ENCODE results near the gene MECP2. TPM values are rescaled to one million over a fixed set of nuclear protein-coding genes. Genes with fewer than 3 reads are reported as not detected.

MECP2 gene
- total RNA-seq, 1 donor from 2014 or later = 26.7 TPM

DNA sequence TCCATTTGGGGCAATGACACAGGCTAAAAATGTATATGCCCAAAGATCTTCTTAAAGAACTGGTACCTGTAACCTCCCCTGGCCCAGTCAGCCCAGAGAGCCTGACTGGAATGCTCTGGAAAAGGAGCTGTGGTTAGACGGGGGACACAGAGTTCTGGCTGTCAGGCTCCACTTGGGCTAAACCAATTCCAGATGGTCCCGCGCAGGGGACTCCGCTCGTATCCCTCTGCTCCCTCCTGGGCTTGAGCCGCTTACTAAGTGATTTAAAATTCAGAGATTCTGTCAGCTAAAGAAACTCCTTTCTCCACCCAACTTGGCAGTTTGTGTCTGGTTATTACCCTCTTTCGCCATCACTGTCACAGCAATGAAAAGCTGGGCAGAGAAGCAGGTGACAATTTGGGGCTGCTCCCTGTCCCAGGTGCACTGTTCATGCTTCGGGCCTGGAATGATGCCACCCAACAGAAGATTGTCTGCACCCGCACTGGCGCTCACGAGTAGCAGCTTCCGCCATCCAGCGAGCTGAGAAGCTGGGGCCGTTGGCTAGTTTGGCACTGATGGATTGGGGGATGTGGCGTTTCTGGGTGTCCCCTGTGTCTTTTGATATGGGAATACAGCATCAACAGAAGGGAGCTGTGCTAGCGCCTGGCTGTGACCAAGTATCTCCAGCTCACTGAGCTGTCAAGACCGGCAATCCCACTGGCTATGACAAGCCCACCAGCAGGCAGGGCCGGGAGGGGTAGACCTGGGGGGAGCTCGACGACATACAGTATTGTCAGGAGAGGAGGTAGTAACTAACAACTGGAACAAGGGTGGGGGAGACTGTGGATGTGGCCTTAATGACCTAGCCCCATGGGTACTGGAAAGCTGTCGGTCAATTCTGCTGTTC lies 71.1 kb downstream of the MECP2 start:
- no peak overlapping the region for H3K27ac Mint-ChIP-seq
- H3K4me3 Mint-ChIP-seq = no peak overlapping the region
- Histone ChIP-seq H3K9me3 (ENCODE audit: low read depth) (no peaks in the 10 kb centered on the region), H3K36me3 (no peaks in the 10 kb centered on the region), H3K4me3 (no peak overlapping the region), H3K9ac (no peak overlapping the region), H3K79me2 (ENCODE audit: low read depth) (no peaks in the 10 kb centered on the region), H2AFZ (replicated peaks) (no peak overlapping the region), H4K20me1 (ENCODE audit: low read depth) (peaks cover 2% of the 10 kb centered on the region), H3K27ac (no peak overlapping the region), H3K4me1 (no peaks in the 10 kb centered on the region), H3K27me3 (no peaks in the 10 kb centered on the region), H3F3A (ENCODE audit: low read depth) (no peaks in the 10 kb centered on the region), H3K4me2 (no peak overlapping the region)
- H3K4me1 Mint-ChIP-seq = peaks cover 12% of the 10 kb centered on the region
- H3K36me3 Mint-ChIP-seq = peaks cover 10% of the 10 kb centered on the region
- no peak for DNase-seq (ENCODE audit: low spot score)
- no peak for TF ChIP-seq EZH2phosphoT487 (IDR thresholded peaks at IDR 0.05)
- TF ChIP-seq, protein P1, sequence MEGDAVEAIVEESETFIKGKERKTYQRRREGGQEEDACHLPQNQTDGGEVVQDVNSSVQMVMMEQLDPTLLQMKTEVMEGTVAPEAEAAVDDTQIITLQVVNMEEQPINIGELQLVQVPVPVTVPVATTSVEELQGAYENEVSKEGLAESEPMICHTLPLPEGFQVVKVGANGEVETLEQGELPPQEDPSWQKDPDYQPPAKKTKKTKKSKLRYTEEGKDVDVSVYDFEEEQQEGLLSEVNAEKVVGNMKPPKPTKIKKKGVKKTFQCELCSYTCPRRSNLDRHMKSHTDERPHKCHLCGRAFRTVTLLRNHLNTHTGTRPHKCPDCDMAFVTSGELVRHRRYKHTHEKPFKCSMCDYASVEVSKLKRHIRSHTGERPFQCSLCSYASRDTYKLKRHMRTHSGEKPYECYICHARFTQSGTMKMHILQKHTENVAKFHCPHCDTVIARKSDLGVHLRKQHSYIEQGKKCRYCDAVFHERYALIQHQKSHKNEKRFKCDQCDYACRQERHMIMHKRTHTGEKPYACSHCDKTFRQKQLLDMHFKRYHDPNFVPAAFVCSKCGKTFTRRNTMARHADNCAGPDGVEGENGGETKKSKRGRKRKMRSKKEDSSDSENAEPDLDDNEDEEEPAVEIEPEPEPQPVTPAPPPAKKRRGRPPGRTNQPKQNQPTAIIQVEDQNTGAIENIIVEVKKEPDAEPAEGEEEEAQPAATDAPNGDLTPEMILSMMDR (IDR thresholded peaks at IDR 0.05) = no peak
- no peak for TF ChIP-seq EZH2 (IDR thresholded peaks at IDR 0.05)
- peaks cover 2% of the 10 kb centered on the region for H3K27me3 Mint-ChIP-seq (ENCODE audit: insufficient read depth, low read depth)
- H3K9me3 Mint-ChIP-seq = peaks cover 11% of the 10 kb centered on the region

DNA sequence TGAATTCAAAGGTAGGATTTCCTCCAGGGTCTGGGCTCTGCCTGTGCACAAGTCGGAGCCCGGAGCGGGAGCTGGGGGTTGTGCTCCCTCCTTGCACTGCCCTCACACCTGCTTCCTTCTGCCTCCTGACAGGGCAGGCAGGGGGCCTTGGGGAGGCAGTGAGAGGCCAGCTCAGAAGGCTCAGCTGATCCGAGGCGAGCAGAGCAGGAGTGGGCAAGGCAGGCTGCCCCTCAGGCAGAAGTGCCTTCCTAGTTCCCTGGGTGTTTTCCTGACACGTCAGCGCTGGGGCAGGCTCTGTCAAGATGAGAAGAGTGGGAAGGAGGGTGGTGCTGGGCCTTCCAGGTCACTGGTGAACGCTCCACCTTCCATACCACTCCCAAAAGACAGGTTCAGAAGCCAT lies 72.3 kb downstream of the MECP2 start:
- peaks cover 10% of the 10 kb centered on the region for H3K36me3 Mint-ChIP-seq
- no peaks in the 10 kb centered on the region for H3K4me1 ChIP-seq
- no peak overlapping the region for H3K4me3 ChIP-seq
- TF ChIP-seq EZH2phosphoT487 (IDR thresholded peaks at IDR 0.05) (no peak), EZH2 (IDR thresholded peaks at IDR 0.05) (no peak)
- TF ChIP-seq, protein P1 (IDR thresholded peaks at IDR 0.05) = no peak
- no peak overlapping the region for H3K27ac ChIP-seq
- no peak overlapping the region for H3K9ac ChIP-seq
- peaks cover 18% of the 10 kb centered on the region for H3K4me1 Mint-ChIP-seq
- no peaks in the 10 kb centered on the region for H3K27me3 ChIP-seq
- H3K36me3 ChIP-seq = no peaks in the 10 kb centered on the region
- H3K4me3 Mint-ChIP-seq = no peak overlapping the region
- H3K9me3 Mint-ChIP-seq = peaks cover 15% of the 10 kb centered on the region
- H3F3A ChIP-seq (ENCODE audit: low read depth) = no peaks in the 10 kb centered on the region
- H4K20me1 ChIP-seq (ENCODE audit: low read depth) = peaks cover 2% of the 10 kb centered on the region
- no peak overlapping the region for H3K27ac Mint-ChIP-seq
- H3K27me3 Mint-ChIP-seq (ENCODE audit: insufficient read depth, low read depth) = peaks cover 2% of the 10 kb centered on the region
- no peak for DNase-seq (ENCODE audit: low spot score)
- H3K79me2 ChIP-seq (ENCODE audit: low read depth) = no peaks in the 10 kb centered on the region
- H3K9me3 ChIP-seq (ENCODE audit: low read depth) = no peaks in the 10 kb centered on the region
- H3K4me2 ChIP-seq = no peak overlapping the region
- H2AFZ ChIP-seq (replicated peaks) = no peak overlapping the region

DNA sequence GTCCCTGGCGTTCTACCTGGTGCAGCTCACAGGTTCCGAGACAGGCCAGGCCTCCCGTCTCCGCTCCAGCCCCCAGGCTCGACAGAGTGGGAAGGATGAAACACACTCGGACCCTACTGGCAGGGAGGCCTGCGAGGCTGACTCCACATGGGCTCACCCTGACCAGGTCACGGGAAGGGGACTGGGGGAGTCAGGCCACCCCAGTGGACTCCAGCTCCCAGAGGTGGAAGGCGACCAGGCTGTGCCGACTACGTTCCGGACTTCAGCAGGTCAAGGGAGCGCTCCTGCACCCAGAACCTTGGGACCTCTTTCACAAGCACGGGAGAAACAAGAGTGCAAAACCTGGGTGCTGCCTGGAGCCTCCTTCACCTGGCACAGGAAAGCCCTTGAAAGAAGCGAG lies 73.2 kb downstream of the MECP2 start:
- Histone ChIP-seq H3K9ac (no peak overlapping the region), H4K20me1 (ENCODE audit: low read depth) (no peaks in the 10 kb centered on the region), H3K4me3 (no peak overlapping the region), H3K27me3 (no peaks in the 10 kb centered on the region), H3K4me1 (no peaks in the 10 kb centered on the region), H3K9me3 (ENCODE audit: low read depth) (no peaks in the 10 kb centered on the region), H3K27ac (no peak overlapping the region), H3F3A (ENCODE audit: low read depth) (no peaks in the 10 kb centered on the region), H2AFZ (replicated peaks) (no peak overlapping the region), H3K79me2 (ENCODE audit: low read depth) (no peaks in the 10 kb centered on the region), H3K36me3 (no peaks in the 10 kb centered on the region), H3K4me2 (no peak overlapping the region)
- no peak overlapping the region for H3K27ac Mint-ChIP-seq
- H3K4me1 Mint-ChIP-seq = peaks cover 20% of the 10 kb centered on the region
- H3K36me3 Mint-ChIP-seq = peaks cover 10% of the 10 kb centered on the region
- H3K9me3 Mint-ChIP-seq = peaks cover 17% of the 10 kb centered on the region
- no peak for TF ChIP-seq EZH2 (IDR thresholded peaks at IDR 0.05)
- no peak for TF ChIP-seq EZH2phosphoT487 (IDR thresholded peaks at IDR 0.05)
- TF ChIP-seq, protein P1 (IDR thresholded peaks at IDR 0.05) = no peak
- no peak overlapping the region for H3K4me3 Mint-ChIP-seq
- DNase-seq (ENCODE audit: low spot score) = no peak
- peaks cover 2% of the 10 kb centered on the region for H3K27me3 Mint-ChIP-seq (ENCODE audit: insufficient read depth, low read depth)

Data from neural progenitor cell (in vitro differentiated cells).